MV-4-11 (cell line): Measurements from ENCODE around the gene EIF4A2.
A peak's percentile ranks its signal among the peaks of the same experiment; 100 is the strongest.
"Not testable (repeated sequence)": the region's sequence is repeated elsewhere in the genome, so short reads cannot be mapped to it uniquely, and the experiment has no call there.

Experiments
- DNase-seq: peaks from one replicate; lab custom pipeline; 2025; lab: John Stamatoyannopoulos, UW

Gene EIF4A2

GRCh38 chr3:186785495-186786018, 2.2 kb downstream of the EIF4A2 start:
- DNase-seq = no peak

- DNase-seq = no peak
Observed at GRCh38 chr3:186786922-186787321, 3.5 kb downstream of the EIF4A2 start.

GRCh38 chr3:186787642-186788481, 4.5 kb downstream of the EIF4A2 start:
- DNase-seq = no peak

GRCh38 chr3:186788482-186789370, 5.3 kb downstream of the EIF4A2 start:
- DNase-seq = no peak

- DNase-seq = peak; percentile 53
Observed at GRCh38 chr3:186789554-186790260, 6.3 kb downstream of the EIF4A2 start.

- DNase-seq = peak; percentile 68
Observed at GRCh38 chr3:186790261-186790981, 7.0 kb downstream of the EIF4A2 start.

GRCh38 chr3:186798239-186798874, 15.0 kb downstream of the EIF4A2 start:
- no peak for DNase-seq

GRCh38 chr3:186800285-186800684, 16.9 kb downstream of the EIF4A2 start:
- no peak for DNase-seq

GRCh38 chr3:186802701-186803100, 19.3 kb downstream of the EIF4A2 start:
- no peak for DNase-seq

GRCh38 chr3:186803447-186803846, 20.1 kb downstream of the EIF4A2 start:
- not testable (repeated sequence) for DNase-seq

- DNase-seq = peak; percentile 78
Observed at GRCh38 chr3:186806089-186807055, 23.0 kb downstream of the EIF4A2 start, which contains the start of gene RFC4. Gene RFC4, minus strand, starts transcription at chr3:186806482. Its CDS starts 1,769 bp downstream, at chr3:186804713.

- peak; percentile 13 for DNase-seq
Observed at GRCh38 chr3:186807231-186807630, 23.9 kb downstream of the EIF4A2 start.

- no peak for DNase-seq
Observed at GRCh38 chr3:186810336-186810996, 27.1 kb downstream of the EIF4A2 start.

GRCh38 chr3:186811313-186811712, 27.9 kb downstream of the EIF4A2 start:
- DNase-seq = not testable (repeated sequence)

- DNase-seq = no peak
Observed at GRCh38 chr3:186814100-186814499, 30.7 kb downstream of the EIF4A2 start.

- DNase-seq = peak; percentile 90
Observed at GRCh38 chr3:186815435-186815834, 32.1 kb downstream of the EIF4A2 start.

- DNase-seq = no peak
Observed at GRCh38 chr3:186818516-186818915, 35.1 kb downstream of the EIF4A2 start.

- no peak for DNase-seq
Observed at GRCh38 chr3:186818956-186819355, 35.6 kb downstream of the EIF4A2 start.
